ENCODE measurements around the gene TNRC18. TPM values are rescaled to one million over a fixed set of nuclear protein-coding genes. Genes with fewer than 3 reads are reported as not detected.
"Not testable (repeated sequence)": the region's sequence is repeated elsewhere in the genome, so short reads cannot be mapped to it uniquely, and the experiment has no call there.

TNRC18 gene
- total and polyA plus RNA-seq, 7 donors = 5.9 to 27.9 (median 18.5) TPM

GRCh38 chr7:5284304-5285281 lies 139.0 kb downstream of the TNRC18 start:
- no peak for TF ChIP-seq CTCF (IDR thresholded peaks at IDR 0.05)
- no peaks in the 10 kb centered on the region for H3K36me3 ChIP-seq (ENCODE audit: insufficient read depth in 1 of 2, low read depth in 1 of 2)
- no peaks in the 10 kb centered on the region for H3K4me1 ChIP-seq
- H3K27ac ChIP-seq = no peak overlapping the region
- no peak overlapping the region for H3K4me3 ChIP-seq
- ATAC-seq = peak; percentile 39 to 61 (median 42)
- no peak for DNase-seq
- WGBS, 3 donors = 37 to 39% (median 38%) methylated on average over 22 to 24 of the region's 24 CpGs
- intact Hi-C loops (cut with DNase I) = no loop called here
- H3K9me3 ChIP-seq = no peaks in the 10 kb centered on the region
- peaks cover 0 to 5% (median 4%) of the 10 kb centered on the region in 3 donors for H3K27me3 ChIP-seq (ENCODE audit: insufficient read depth in 3 of 3, low read length in 2 of 3)

- intact Hi-C loops (cut with DNase I) = no loop called here
- ATAC-seq = peak in 2 of 4 donors; percentile 42 to 43
Observed at GRCh38 chr7:5283421-5284303, 140.0 kb downstream of the TNRC18 start.

GRCh38 chr7:5282543-5283316 lies 140.9 kb downstream of the TNRC18 start, which contains the start of gene SLC29A4:
SLC29A4 (plus strand) TSS chr7:5282943; CDS start chr7:5287817, 4,874 bp downstream.
- intact Hi-C loops (cut with DNase I) = no loop called here
- peak; percentile 38 to 65 (median 57) for ATAC-seq
- WGBS, 3 donors = 0 to 1% (median 1%) methylated on average over 5 to 58 of the region's 69 CpGs
- TF ChIP-seq CTCF (IDR thresholded peaks at IDR 0.05) = no peak
- H3K4me1 ChIP-seq = no peaks in the 10 kb centered on the region
- H3K4me3 ChIP-seq = peak within 1 kb of the TSS; percentile 57
- H3K9me3 ChIP-seq = no peaks in the 10 kb centered on the region
- H3K27ac ChIP-seq = no peak within 1 kb of the TSS
- DNase-seq = peak; percentile 51 to 67
- peaks cover 0 to 9% (median 4%) of the 10 kb centered on the region in 3 donors for H3K27me3 ChIP-seq (ENCODE audit: insufficient read depth in 3 of 3, low read length in 2 of 3)
- H3K36me3 ChIP-seq (ENCODE audit: insufficient read depth in 1 of 2, low read depth in 1 of 2) = no peaks in the 10 kb centered on the region

More at GRCh38 chr7:5283421-5284303, 140.0 kb downstream of the TNRC18 start:
- no peaks in the 10 kb centered on the region for H3K36me3 ChIP-seq (ENCODE audit: insufficient read depth in 1 of 2, low read depth in 1 of 2)
- H3K9me3 ChIP-seq = no peaks in the 10 kb centered on the region
- no peak overlapping the region for H3K27ac ChIP-seq
- no peaks in the 10 kb centered on the region for H3K4me1 ChIP-seq
- no peak for TF ChIP-seq CTCF (IDR thresholded peaks at IDR 0.05)
- no peak for DNase-seq
- peaks cover 0 to 5% (median 4%) of the 10 kb centered on the region in 3 donors for H3K27me3 ChIP-seq (ENCODE audit: insufficient read depth in 3 of 3, low read length in 2 of 3)
- WGBS, 3 donors = 16 to 23% (median 22%) methylated on average over 30 to 46 of the region's 46 CpGs
- H3K4me3 ChIP-seq = peak overlapping the region; percentile 57

- 46 to 56% (median 50%) methylated on average over 17 to 19 of the region's 19 CpGs for WGBS, 3 donors
- ATAC-seq; H3K9me3 ChIP-seq; intact Hi-C loops (cut with DNase I); H3K4me1 ChIP-seq; H3K27me3 ChIP-seq (ENCODE audit: insufficient read depth in 3 of 3, low read length in 2 of 3); DNase-seq; H3K27ac ChIP-seq; H3K36me3 ChIP-seq (ENCODE audit: insufficient read depth in 1 of 2, low read depth in 1 of 2); H3K4me3 ChIP-seq: not testable (repeated sequence)
Observed at GRCh38 chr7:5281598-5282500, 141.8 kb downstream of the TNRC18 start.

Measured in psoas muscle (tissue), 8 donors.